B cell (primary cell): ENCODE data around the gene DHRS7B.

Source experiments
- CTCF ChIP-seq: fragments of 200-600 bp; IDR thresholded peaks from one replicate; pipeline ENCODE4 v1.8.0; 2022; ENCODE audit warnings: antibody characterized with exemption, mild to moderate bottlenecking
- EZH2 ChIP-seq: IDR thresholded peaks from 2 replicates; pipeline ENCODE4 v1.6.1; 2012; ENCODE audit warnings: borderline replicate concordance, low read depth, mild to moderate bottlenecking, moderate library complexity, low read length; ENCODE audit not compliant: insufficient read depth, poor library complexity, severe bottlenecking

GRCh38 chr17:21212826-21213637, 86.3 kb downstream of the DHRS7B start:
- no peak for TF ChIP-seq CTCF
- TF ChIP-seq EZH2 = no peak
